Muscle of back (tissue), 11 donors: ENCODE data around the gene METAP1. TPM values are rescaled to one million over a fixed set of nuclear protein-coding genes. Genes with fewer than 3 reads are reported as not detected.
"Not testable (repeated sequence)": the region's sequence is repeated elsewhere in the genome, so short reads cannot be mapped to it uniquely, and the experiment has no call there.

Experiments used
- DNase-seq, 3 donors: peaks; one replicate each; pipeline versions ENCODE4 v3.0.0 to v3.0.0-alpha.2; 2013
- polyA plus RNA-seq, 10 donors: library from polyadenylated mRNA; unstranded; fragments of 120-200 nt; gene quantifications; one replicate each; pipeline ENCODE4 v1.2.1, GENCODE V29; 2013; ENCODE audit not compliant: insufficient read length in 10 of 10

Gene METAP1
- polyA plus RNA-seq, 10 donors: 24.3 to 36.1 (median 29.5) TPM

- peak; percentile 17 to 64 (median 26) for DNase-seq
Observed at GRCh38 chr4:98996056-98996764, 689 bp downstream of the METAP1 start.

- peak in 1 of 3 donors; percentile 2 for DNase-seq
Observed at GRCh38 chr4:98996765-98997068, 1.2 kb downstream of the METAP1 start.

GRCh38 chr4:98997166-98997565 lies 1.6 kb downstream of the METAP1 start:
- DNase-seq: peak in 1 of 3 donors; percentile 4

GRCh38 chr4:98998551-98998950 lies 3.0 kb downstream of the METAP1 start:
- DNase-seq: no peak

- DNase-seq: no peak
Observed at GRCh38 chr4:99002279-99002678, 6.8 kb downstream of the METAP1 start.

- no peak for DNase-seq
Observed at GRCh38 chr4:99008051-99008450, 12.5 kb downstream of the METAP1 start.

GRCh38 chr4:99011910-99012309 lies 16.4 kb downstream of the METAP1 start:
- no peak for DNase-seq

- DNase-seq: no peak
Observed at GRCh38 chr4:99013402-99013843, 17.9 kb downstream of the METAP1 start.

- no peak for DNase-seq
Observed at GRCh38 chr4:99013884-99014523, 18.5 kb downstream of the METAP1 start.

GRCh38 chr4:99021386-99021785 lies 25.9 kb downstream of the METAP1 start:
- DNase-seq: no peak

GRCh38 chr4:99022566-99022965 lies 27.0 kb downstream of the METAP1 start:
- no peak for DNase-seq

GRCh38 chr4:99023800-99024251 lies 28.3 kb downstream of the METAP1 start:
- not testable (repeated sequence) for DNase-seq

GRCh38 chr4:99024481-99025275 lies 29.2 kb downstream of the METAP1 start:
- DNase-seq: no peak

GRCh38 chr4:99025506-99025905 lies 30.0 kb downstream of the METAP1 start:
- no peak for DNase-seq

- no peak for DNase-seq
Observed at GRCh38 chr4:99027304-99027703, 31.8 kb downstream of the METAP1 start.

- DNase-seq: no peak
Observed at GRCh38 chr4:99028187-99028586, 32.7 kb downstream of the METAP1 start.

GRCh38 chr4:99029018-99029735 lies 33.7 kb downstream of the METAP1 start:
- no peak for DNase-seq

- DNase-seq: no peak
Observed at GRCh38 chr4:99029852-99030251, 34.3 kb downstream of the METAP1 start.

- DNase-seq: no peak
Observed at GRCh38 chr4:99033956-99034355, 38.4 kb downstream of the METAP1 start.

- DNase-seq: no peak
Observed at GRCh38 chr4:99038213-99038612, 42.7 kb downstream of the METAP1 start.

GRCh38 chr4:99043346-99043745 lies 47.8 kb downstream of the METAP1 start:
- no peak for DNase-seq

- no peak for DNase-seq
Observed at GRCh38 chr4:99047710-99048109, 52.2 kb downstream of the METAP1 start.
